Measurements from ENCODE around the gene ZYG11B. TPM values are rescaled to one million over a fixed set of nuclear protein-coding genes. Genes with fewer than 3 reads are reported as not detected.

Gene ZYG11B
- total RNA-seq, 1 experiment from 2014 or later = 20.6 TPM

DNA sequence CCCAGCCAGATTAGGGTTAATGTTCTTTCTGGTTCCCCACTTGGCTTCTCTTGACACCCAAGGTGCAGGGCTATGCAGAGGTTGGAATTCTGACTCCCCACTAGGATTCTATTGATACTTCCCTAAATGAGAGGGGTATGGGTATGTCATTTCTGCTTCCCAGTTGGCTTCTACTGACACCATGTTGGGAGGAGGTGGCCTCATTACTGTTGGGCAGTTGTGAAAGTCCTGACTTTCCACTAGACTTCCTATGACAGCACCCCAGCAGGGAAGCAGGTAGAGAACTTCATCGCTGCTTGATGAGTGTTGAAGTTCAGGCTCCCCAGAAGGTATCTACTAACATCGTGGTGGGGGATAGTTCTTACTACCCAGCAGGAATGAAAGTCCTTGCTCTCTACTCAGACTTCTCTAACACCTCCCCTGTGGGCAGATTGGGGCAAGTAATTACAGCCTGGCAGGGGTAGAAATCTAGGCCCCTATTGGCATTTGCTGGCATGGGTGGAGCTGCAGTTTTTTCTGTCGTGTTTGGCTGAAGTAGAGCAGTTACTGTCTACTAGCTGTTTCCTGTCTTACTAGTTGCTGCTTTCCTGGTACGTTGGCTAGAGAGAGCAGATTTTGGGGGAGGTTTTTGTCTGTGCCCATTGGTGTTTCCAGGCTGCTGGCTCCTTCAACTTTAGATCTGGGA lies 41.5 kb downstream of the ZYG11B start:
- TF ChIP-seq, protein P1, sequence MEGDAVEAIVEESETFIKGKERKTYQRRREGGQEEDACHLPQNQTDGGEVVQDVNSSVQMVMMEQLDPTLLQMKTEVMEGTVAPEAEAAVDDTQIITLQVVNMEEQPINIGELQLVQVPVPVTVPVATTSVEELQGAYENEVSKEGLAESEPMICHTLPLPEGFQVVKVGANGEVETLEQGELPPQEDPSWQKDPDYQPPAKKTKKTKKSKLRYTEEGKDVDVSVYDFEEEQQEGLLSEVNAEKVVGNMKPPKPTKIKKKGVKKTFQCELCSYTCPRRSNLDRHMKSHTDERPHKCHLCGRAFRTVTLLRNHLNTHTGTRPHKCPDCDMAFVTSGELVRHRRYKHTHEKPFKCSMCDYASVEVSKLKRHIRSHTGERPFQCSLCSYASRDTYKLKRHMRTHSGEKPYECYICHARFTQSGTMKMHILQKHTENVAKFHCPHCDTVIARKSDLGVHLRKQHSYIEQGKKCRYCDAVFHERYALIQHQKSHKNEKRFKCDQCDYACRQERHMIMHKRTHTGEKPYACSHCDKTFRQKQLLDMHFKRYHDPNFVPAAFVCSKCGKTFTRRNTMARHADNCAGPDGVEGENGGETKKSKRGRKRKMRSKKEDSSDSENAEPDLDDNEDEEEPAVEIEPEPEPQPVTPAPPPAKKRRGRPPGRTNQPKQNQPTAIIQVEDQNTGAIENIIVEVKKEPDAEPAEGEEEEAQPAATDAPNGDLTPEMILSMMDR (conservative IDR thresholded peaks at IDR 0.05) = no peak
- no peak overlapping the region for H3K27ac ChIP-seq (ENCODE audit: insufficient read length, low read depth, low read length)
- H3K4me3 Mint-ChIP-seq = no peak overlapping the region
- no peak overlapping the region for H4K8ac ChIP-seq (replicated peaks; ENCODE audit: insufficient read length, low read depth, low read length)
- H3K4me1 Mint-ChIP-seq = peaks cover 3 to 4% of the 10 kb centered on the region in 2 experiments; a peak in 2 of 4 replicates
- no peaks in the 10 kb centered on the region for H3K27me3 ChIP-seq (ENCODE audit: insufficient read depth, low read length)
- no peak overlapping the region for H4K5ac ChIP-seq (ENCODE audit: insufficient read length, low read depth, low read length)
- no peak overlapping the region for H2BK120ac ChIP-seq (ENCODE audit: low read depth, low read length, poor library complexity, severe bottlenecking)
- no peak overlapping the region for H3K56ac ChIP-seq (ENCODE audit: insufficient read length, low read depth, low read length)
- H2BK15ac ChIP-seq (ENCODE audit: low read depth, low read length) = no peak overlapping the region
- no peaks in the 10 kb centered on the region for H3K79me1 ChIP-seq (ENCODE audit: insufficient read depth, low read depth, low read length, poor library complexity, severe bottlenecking)
- H3T11ph ChIP-seq (ENCODE audit: low read length) = no peak overlapping the region
- H2BK5ac ChIP-seq (ENCODE audit: insufficient read length, low read length) = no peak overlapping the region
- H3K4me1 ChIP-seq (ENCODE audit: insufficient read depth, low read length) = no peaks in the 10 kb centered on the region
- no peak overlapping the region for H3K18ac ChIP-seq (ENCODE audit: insufficient read length, low read depth, low read length)
- no peaks in the 10 kb centered on the region for H3K23me2 ChIP-seq (ENCODE audit: insufficient read length, low read depth, low read length, poor library complexity, severe bottlenecking)
- no peak overlapping the region for H2BK20ac ChIP-seq (ENCODE audit: low read depth, low read length, poor library complexity, severe bottlenecking)
- no peak overlapping the region for H2AFZ ChIP-seq (ENCODE audit: low read length)
- no peak for DNase-seq
- no peak overlapping the region for H2BK12ac ChIP-seq (ENCODE audit: insufficient read length, low read depth, low read length)
- no peak overlapping the region for H3K9ac ChIP-seq (ENCODE audit: extremely low read depth, insufficient read length, low read length)
- H3K27ac Mint-ChIP-seq = peak overlapping the region in 1 of 3 experiments; percentile 73; a peak in 1 of 7 replicates
- H3K9me3 ChIP-seq (ENCODE audit: control insufficient read depth, low read depth, low read length) = no peaks in the 10 kb centered on the region
- H3K4me2 ChIP-seq (ENCODE audit: insufficient read depth, insufficient read length, low read length) = no peak overlapping the region
- no peaks in the 10 kb centered on the region for H4K20me1 ChIP-seq (ENCODE audit: control insufficient read depth, insufficient read depth, insufficient read length)
- H3K27me3 Mint-ChIP-seq (ENCODE audit: low read depth) = no peaks in the 10 kb centered on the region
- H3K9me3 Mint-ChIP-seq = no peaks in the 10 kb centered on the region
- no peaks in the 10 kb centered on the region for H3K79me2 ChIP-seq (ENCODE audit: insufficient read depth, low read length)
- no peak overlapping the region for H3K23ac ChIP-seq (ENCODE audit: insufficient read length, low read depth, low read length)
- H2AK5ac ChIP-seq (ENCODE audit: insufficient read length, low read length) = no peak overlapping the region
- no peak overlapping the region for H4K91ac ChIP-seq (ENCODE audit: insufficient read length, low read depth, low read length)
- H3K36me3 Mint-ChIP-seq (ENCODE audit: insufficient read depth in 1 of 3, low read depth in 3 of 3) = peaks cover 0 to 4% (median 0%) of the 10 kb centered on the region in 3 experiments; a peak in 4 of 7 replicates
- no peak overlapping the region for H3K14ac ChIP-seq (ENCODE audit: insufficient read depth, low read length)
- H3K4ac ChIP-seq (ENCODE audit: low read depth, low read length) = no peak overlapping the region
- no CpG with 5 or more reads among the region's 4 CpGs for WGBS (ENCODE audit: extremely low coverage, insufficient read length, low lambda C conversion rate)

All from H9 (cell line).